DND-41 (cell line): Measurements from ENCODE around the gene CYB5R2.

ENCODE experiments used
- EZH2 ChIP-seq: IDR thresholded peaks from 3 replicates; pipeline ENCODE4 v1.6.1; 2012; ENCODE audit warnings: borderline replicate concordance, low read depth, mild to moderate bottlenecking, moderate library complexity, low read length, inconsistent platforms; ENCODE audit not compliant: severe bottlenecking
- TF ChIP-seq, protein P1 (sequence below): IDR thresholded peaks from 2 replicates; pipeline ENCODE4 v1.5.1; 2012; ENCODE audit warnings: borderline replicate concordance, low read length, moderate library complexity, mild to moderate bottlenecking; ENCODE audit not compliant: poor library complexity, severe bottlenecking; ENCODE audit errors: extremely low read depth

DNA sequence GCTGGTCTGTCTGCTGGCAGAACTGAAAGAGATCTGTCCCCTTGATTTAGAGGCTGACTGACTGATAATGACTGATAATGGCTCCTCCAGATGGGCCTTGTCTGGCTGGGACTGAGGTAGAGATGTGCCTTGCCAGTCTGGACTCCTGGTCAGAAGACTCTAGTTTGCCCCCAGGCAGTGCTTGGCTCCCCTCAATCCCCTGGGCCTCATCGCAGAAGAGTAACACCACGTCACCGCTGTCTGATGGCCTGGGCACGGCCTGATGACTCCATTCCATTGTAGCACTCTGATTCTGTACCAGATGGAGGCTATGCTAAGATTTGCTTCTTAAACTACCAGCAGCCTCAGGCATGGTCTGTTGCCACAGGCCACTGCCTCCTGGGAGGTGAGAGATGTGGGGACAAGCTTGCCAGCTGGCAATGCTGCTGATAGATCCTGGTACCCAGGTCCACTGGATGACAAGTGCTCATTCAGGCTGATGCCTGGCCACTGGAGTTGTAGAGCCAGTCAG, 19.1 kb downstream of the CYB5R2 start:
- TF ChIP-seq, protein P1, sequence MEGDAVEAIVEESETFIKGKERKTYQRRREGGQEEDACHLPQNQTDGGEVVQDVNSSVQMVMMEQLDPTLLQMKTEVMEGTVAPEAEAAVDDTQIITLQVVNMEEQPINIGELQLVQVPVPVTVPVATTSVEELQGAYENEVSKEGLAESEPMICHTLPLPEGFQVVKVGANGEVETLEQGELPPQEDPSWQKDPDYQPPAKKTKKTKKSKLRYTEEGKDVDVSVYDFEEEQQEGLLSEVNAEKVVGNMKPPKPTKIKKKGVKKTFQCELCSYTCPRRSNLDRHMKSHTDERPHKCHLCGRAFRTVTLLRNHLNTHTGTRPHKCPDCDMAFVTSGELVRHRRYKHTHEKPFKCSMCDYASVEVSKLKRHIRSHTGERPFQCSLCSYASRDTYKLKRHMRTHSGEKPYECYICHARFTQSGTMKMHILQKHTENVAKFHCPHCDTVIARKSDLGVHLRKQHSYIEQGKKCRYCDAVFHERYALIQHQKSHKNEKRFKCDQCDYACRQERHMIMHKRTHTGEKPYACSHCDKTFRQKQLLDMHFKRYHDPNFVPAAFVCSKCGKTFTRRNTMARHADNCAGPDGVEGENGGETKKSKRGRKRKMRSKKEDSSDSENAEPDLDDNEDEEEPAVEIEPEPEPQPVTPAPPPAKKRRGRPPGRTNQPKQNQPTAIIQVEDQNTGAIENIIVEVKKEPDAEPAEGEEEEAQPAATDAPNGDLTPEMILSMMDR = no peak
- no peak for TF ChIP-seq EZH2
